ENCODE measurements around the gene TPST2.

TPST2 gene

DNA sequence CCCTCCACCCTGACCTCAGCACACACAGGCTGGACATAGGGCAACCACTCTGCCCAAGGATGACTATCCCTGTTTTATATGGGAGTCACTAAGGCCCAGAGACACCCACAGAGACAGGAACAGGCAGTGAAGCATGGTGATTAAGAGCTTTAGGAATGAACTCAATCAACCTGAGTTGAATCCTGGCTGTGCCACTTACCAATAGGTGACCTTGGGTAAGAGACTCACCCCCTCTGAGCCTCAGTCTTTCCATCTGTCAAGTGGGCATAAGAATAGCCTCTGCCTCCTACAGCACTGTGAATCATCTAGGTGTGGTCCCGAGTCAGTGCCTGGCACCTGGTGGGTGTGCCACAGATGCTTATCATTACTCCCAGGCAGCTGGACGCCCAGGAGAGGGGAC, 21.1 kb upstream of the TPST2 start:
- no peak for DNase-seq (ENCODE audit: low read depth in 2 of 2)

DNA sequence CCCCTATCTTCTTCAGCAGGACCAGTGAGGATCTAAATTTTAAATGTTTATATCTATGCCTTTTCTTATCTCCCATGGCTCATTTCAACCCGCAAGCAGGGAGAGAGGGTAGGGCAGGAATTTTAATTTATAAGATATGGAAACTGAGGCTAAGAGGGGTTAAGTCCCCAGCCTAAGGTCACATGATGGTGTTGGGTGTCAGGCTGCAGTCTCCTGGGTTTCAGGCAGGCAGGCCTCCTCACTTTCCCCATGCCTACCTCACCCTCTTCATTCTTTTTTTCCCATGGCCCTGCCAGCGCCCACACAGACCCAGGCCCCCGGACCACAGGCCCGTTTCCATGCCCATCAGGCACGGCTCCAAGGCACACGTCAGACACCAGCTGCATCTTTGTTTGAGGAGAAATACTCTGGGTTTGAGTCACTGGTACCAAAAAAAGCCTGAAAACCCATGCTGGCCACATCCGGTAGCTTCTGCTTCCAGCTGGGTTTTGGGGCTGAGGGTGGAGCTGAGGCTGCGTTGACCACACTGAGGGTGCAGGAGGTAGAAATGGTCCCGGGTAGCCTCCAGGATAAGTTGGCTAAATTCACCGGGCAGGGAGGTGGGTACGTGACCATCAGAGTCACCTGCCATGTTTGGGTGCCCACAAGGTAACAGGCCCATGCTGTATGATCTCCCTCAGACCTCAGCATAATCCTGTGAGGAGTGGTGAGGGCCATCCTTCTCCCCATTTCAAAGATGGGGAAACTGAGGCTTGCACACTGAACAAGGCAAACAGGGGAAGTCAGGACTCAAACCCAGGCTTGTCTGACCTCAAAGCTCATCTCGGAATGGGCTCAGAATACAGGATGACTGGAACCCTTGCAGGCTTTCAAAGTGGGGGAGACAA, 20.4 kb upstream of the TPST2 start:
- no peak for DNase-seq (ENCODE audit: low read depth in 2 of 2)

DNA sequence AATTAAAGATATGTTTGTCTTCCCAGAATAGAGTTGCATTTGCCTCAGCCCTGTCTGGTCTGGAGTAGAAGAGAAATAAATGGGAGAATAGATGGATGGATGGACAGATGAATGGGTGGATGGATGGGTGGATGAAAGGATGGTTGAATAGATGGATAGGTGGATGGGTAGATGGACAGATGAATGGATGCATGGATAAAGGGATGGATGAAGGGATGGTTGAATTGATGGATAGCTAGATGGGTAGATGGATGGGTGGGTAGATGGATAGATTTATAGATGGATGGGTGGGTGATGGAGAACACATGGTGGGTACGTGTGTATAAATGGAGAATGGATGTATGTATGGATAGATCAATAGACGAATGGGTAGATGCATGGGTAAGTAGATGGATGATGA, 19.4 kb upstream of the TPST2 start:
- DNase-seq (ENCODE audit: low read depth in 2 of 2): no peak

DNA sequence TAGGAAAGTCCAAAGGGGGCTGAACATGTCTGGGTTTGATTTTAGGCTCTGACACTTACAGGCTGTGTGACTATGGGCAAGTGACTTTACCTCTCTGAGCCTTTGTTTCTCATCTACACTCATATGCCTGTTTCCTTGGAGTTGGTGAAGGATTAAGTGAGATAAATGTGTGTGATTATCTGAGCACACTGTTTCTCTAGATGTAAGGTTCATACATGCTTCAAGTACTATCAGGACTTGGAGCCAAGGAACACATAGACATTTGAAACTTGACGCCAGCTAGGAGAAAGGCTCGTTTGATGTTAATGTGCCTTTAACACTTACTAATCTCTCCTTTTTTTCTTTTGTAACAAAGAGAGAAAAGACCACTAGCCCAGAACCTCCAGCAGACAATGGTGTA, 18.2 kb upstream of the TPST2 start:
- DNase-seq (ENCODE audit: low read depth in 2 of 2): no peak

DNA sequence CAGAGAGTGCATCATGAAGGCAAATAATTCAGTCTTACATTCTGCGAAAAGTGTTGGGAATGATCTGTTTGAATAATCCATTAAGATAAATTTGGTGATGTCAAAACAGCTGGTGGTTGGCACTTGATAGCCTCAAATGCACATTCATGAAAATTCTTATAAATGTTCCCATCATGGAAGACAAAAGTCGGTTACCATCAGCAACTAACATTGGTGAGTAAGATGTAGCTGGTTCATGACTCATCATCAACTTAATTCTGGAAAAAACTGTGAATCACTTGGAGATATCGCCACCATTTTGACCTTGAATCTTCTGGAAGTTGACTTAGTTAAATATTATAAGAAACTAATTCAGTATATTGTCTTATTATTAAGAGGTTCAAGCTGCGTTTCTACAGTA, 16.7 kb upstream of the TPST2 start:
- DNase-seq (ENCODE audit: low read depth in 2 of 2): no peak

DNA sequence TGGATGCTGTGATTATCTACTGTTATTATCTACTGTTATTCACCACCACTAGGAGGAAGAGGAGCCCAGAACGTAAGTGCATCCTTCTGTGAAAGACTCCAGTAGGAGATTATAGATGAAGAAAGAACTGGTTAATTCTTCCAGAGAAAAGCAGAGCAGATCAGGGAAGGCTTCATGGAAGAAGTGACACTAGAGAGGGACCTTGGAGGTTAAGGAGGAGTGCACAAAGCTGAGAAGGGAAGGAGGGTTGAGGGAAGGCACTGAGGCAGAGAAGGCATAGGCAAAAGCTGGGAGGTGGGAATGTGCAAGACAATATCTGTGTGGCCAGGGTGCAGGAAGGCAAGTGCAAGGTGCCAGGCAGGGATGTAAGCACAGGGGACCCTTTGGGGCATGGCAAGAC, 14.4 kb upstream of the TPST2 start:
- DNase-seq (ENCODE audit: low read depth in 2 of 2): no peak

DNA sequence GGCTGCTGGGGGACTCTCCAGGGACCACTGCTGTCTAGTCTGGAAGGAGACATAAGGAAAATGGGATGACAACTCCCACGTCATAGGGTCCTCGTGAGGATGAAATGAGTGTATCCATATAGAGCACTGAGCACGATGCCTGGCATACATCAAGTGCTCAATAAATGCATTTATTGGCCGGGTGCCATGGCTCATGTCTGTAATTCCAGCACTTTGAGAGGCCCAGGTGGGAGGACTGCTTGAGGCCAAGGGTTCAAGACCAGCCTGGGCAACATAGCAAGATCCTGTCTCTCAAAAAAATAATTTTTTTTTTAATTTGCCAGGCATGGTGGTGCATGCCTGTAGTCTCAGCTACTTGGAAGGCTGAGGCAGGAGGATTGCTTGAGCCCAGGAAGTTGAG, 12.2 kb upstream of the TPST2 start:
- no peak for DNase-seq (ENCODE audit: low read depth in 2 of 2)

DNA sequence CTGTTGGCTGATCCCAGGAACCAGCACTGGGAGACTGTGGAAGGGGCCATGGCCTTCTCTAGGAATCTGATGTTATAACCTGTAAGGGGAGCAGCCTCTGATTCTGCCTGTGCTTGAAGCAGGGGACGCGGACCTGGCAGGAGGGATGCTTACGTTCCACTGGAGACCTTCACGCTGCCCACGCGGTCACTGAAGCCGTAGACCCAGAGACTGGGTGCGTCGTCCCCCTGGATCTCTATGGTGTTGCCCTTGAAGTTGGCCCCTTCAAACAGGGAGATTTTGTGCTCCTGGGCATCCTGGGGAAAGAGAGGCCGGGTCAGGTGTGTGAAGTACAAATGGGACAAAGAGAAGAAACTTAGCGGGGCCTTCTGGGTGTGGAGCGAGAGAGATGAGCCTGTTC, 11.8 kb upstream of the TPST2 start:
- DNase-seq (ENCODE audit: low read depth in 2 of 2): no peak

DNA sequence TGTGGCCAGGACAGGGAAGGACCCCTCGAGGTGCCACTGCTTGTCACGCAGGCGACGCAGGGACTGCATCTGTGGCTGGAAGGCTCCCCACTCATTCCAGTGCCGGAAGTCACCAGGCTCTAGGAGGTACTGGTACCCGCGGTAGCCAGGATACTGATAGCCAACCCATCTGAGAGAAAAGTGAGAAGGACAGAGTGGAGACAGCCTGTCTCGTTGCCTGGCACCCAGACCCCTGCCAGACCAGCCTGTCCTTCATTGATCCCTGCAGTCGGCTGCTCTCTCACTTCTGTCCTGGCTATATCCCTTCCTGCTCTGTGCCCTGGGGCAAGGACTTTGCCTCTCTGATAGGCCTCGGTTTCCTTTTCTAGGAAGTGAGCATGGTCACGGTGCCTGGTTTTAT, 9.6 kb upstream of the TPST2 start:
- no peak for DNase-seq (ENCODE audit: low read depth in 2 of 2)

DNA sequence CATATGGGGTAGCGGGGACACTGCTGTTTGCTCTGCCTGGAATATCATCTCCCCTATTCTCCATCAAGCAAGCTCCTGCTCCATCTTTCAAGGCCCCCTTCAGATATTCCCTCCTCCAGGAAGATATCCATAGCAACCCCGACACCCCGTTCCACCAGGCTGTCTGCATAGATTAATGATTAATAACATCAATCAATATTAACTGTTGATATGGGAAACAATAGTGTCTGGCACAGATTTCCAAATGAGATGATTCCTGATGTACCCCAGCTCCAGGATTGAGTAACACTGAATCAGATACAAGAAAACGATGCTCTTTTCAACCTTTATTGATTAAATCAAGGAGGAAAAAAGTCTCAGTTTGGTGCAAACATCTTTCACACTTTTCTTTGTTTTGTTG, 7.5 kb upstream of the TPST2 start:
- DNase-seq (ENCODE audit: low read depth in 2 of 2): no peak

DNA sequence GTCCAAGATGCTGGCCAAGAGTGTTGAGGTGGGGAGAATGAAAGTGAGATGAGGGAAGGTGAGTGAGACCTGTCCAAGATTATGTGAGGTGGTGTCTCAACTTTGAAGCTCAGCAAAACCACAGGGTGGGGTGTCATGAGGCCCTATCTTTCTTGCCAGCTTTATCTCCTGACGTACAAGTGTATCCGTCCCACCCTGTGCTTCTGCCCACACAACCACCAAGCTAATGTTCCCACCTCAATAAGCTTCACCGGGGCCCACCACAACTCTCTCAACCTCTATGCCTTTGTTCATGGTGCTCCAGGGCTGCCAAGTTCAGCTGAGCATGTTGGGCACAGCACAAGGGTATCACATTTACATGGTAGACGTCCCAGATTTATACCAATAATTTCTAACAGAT, 7.1 kb upstream of the TPST2 start:
- no peak for DNase-seq (ENCODE audit: low read depth in 2 of 2)

DNA sequence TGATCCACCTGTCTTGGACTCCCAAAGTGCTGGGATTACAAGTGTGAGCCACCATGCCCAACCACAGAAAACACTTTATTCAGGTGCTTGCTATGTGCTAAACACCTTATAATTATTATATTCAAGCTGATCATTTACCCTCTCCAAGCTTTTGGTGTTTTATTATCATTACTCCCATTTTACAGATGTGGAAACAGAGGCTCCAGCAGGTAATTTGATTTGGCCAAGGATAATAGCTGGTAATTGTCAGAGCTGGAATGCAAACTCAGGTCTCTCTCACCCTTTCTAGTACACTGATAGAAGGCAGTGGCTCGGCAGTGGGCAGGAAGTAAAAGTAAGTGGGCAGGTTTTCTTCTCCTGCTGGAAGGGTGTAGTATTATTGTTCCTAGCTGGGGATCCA, 3.8 kb upstream of the TPST2 start:
- no peak for DNase-seq (ENCODE audit: low read depth in 2 of 2)

DNA sequence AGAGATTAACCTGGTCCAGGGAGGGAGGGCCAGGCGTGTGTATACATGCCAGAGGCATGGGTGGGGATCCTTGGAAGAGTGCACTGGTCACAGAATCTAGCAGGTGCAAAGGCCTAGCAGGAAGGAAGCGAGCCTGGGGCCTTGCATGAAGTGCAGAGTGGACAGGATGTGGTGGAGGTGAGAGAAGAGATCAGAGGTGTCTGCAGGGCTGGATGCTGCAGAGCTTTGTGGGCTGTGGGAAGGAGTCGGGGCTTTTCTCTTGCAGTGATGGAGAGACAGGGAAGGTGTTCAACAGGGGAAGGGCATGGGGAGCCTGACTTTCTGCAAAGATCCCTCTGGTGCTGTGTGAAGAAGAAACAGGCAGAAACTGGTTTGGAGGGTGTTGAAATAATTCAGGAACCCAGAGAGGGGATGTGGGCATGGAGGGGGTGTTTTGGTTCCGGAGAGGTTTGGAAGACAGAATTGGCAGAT, 2.5 kb upstream of the TPST2 start:
- no peak for DNase-seq (ENCODE audit: low read depth in 2 of 2)

DNA sequence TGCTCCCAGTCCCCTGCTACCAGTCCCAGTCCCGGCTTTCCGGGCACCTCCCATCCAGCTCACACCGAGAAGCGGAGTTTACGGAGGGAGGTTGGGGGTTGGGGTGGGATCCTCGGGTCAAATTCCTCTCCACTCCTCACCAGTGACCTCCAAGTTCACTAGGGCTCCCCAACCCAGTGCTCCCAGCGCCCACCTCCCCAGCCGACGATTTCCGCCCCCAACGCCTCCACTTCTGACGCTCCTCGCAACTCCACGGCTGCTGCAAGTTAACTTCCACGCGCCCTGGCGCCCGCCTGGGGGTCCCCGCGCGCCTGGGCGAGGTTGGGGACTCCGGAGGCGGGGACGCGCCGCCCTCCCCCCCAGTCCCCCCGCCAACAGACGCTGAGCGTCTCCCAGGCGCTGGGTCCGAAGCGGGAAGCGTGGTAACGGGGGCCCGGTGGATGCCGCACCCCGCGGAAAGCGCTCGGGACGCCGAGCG, 526 bp downstream of the TPST2 start:
- no peak for DNase-seq (ENCODE audit: low read depth in 2 of 2)

DNA sequence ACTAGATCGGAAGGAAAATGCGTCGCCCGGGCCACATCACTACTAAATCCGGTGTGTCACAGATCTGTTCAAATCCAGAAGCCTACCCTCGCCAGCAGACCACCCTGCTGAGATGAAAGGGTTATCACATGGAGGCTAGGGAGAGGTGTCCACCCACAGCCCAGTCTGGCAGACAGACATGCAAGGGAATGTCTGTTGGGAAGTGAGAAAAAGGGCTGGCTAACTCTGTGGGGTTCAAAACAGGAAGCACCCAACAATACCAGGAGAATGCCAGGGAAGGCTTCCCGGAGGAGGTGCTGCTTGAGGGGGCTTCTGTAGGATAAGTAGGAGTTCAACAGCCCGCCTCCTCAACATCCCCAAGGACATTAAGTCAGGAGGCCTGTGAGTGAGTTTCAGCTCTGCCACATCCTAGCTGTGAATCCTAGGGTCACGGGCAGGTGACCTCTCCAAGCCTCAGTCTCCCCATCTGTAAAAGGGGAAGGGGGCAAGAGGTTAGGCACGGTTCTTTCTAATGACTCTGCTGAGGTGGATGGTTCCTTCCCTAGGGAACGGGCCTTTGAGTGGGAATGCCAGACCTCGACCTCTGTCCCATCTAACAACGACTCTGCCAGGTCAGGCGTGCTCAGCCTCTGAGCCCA, 1.1 kb downstream of the TPST2 start:
- no peak for DNase-seq (ENCODE audit: low read depth in 2 of 2)

DNA sequence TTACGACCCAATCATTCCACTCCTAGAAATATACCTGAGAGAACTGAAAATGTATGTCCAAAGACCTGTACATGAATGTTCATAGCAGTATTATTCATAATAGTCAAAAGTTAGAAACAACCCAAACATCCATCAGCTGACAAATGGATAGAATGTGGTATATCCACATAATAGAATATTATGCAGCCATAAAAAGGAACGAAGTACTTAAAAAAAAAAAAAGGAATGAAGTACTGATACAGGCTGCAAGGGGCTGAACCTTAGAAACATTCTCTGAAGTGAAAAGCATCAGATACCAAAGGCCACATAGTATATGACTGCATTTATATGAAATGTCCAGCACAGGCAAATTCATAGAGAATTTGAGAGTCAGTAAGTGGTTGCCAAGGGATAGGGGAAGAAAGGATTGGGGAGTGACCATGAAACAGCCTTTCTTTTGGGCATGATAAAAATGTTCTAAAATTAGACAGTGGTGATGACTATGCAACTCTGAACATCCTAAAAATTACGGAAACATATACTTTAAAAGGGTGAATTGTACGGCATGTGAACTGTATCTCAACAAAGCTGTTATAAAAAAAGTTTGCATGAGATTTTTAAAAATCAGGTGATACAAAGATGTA, 1.8 kb downstream of the TPST2 start:
- DNase-seq (ENCODE audit: low read depth in 2 of 2): no peak

DNA sequence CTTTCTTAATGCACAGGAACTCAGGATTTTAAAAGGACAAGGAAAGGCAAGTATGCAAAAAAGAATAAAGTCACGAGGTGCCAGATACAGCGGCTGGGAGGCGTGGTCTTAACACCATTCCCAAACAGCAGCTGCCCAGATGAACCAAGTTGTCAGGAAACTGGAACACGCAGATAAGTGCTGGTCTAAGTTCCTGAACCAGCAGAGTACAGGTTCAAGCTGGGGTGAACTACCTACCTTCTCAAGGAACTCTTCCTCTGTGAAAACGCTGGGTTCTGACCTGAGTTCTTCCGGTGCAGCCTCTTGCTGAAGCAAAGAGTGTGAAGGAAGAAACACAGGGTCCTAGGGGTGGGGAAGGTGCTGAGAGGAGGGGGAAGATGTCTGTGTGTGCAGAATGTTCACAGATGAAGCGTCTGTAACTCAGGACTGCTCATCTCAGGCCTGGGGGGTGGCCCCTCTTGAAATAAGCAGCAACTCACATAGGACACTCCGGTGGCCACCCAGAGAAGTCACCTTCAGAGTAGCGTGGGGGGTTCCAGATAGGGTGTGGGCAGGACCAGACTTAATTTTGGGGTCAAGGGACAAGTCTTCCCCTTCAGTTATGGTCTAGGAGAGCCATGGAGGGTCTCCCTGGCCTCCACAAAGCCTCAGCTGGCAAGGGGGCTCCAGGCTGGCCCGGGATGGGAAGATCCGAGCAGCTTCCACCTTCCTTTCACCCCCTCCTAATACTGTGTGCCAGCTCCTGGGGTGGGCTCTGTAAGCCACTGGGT, 3.2 kb downstream of the TPST2 start:
- DNase-seq (ENCODE audit: low read depth in 2 of 2): no peak

DNA sequence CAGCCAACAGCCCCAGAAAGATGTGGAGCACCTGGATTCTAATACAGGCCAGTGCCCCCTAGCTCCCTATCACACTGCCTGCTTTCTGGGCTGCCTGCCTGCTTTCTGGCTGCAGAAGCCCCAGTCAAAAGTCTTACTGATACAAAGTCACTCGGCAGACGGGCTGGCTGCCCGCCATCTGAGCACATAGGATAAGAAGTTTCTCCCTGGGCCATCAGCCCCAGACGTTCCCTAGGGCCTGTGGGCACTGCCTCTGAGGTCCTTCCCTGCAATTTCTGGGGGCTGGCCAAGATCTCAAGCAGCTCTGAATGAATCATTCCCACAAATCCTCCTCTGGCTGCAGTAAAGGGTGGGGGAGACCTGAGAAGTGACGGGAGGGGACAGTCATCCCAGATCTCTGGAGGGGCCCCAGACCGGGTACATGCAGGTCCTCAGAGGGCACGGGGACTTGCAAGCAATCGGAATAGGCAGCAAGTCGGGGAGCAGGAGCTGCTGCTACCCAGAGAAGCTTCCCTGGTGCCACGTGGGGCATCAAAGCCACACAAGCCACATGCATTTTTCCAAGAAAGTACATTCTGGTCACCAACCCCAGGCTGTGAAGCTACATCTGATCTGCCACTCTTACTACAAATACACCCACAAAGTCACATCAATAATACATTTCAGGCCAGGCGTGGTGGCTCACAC, 4.7 kb downstream of the TPST2 start:
- no peak for DNase-seq (ENCODE audit: low read depth in 2 of 2)

DNA sequence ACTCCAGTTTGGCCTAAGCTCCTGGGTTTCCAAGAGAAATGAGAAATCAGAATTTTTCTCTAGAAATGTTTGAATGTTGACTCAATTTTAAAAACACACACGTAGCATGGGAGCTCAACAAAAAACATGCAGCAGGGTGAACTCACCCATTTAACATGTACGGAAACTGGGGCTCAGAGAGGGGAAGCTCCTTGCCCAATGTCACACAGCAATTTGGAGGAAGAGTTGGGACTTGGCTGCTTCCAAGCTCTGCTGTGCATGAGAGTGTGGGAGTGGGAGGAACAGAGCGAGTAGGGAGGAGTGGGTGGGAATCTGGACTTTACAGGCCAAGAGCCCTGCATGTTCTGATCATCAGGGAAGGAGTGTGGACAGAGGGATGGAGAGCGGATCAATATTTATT, 5.9 kb downstream of the TPST2 start:
- no peak for DNase-seq (ENCODE audit: low read depth in 2 of 2)

DNA sequence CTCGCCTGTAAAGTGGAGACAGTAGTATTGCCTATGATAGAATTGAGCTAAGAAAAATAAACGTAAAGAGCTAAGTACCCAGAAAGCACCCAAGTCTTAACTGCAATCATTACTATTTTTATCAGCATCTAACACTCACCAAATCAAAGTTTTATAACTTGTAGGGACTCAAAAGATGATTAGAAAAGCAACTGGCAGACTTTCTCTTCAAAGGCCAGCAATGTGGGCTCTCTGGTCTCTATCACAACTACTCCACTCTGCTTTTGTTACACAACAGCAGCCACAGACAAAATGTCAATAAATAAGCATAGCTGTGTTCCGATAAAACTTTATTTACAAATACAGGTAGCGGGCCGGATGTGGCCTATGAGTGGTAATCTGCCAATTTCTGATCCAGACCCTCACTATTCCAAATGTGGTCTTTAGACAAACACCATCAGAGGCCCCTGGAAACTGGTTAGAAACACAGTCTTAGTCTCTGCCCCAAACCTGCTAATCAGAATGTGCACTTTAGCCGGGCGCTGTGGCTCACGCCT, 8.2 kb downstream of the TPST2 start:
- no peak for DNase-seq (ENCODE audit: low read depth in 2 of 2)

DNA sequence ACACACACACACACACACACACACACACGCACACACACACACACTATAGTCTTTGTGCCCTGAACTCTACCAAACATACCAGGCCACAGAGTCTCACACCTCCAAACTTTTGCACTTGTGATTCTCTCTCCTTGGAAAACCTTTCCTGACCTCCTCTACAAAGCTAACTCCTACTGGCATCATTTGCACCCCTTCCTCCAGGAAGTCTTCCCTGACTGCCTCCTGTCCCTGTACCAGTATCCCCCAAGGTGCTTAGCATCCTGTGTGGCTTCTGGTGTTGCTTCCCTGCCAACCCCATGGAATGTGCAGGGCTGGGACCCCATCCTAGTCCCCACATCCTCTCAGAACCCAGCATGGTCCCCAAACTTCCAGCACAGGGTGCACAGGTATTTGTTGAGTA, 8.9 kb downstream of the TPST2 start:
- DNase-seq (ENCODE audit: low read depth in 2 of 2): no peak

Measured in stimulated activated CD8-positive, alpha-beta memory T cell treated with anti-CD3 and anti-CD28 coated beads, Interleukin-7, amount 100 ng/mL, for 1 hour (primary cell).